ENCODE data around the gene GRIA1.

Gene GRIA1

GRCh38 chr5:153745778-153746395, 255.4 kb downstream of the GRIA1 start:
- DNase-seq, result no peak

- no peak for DNase-seq
Measured at GRCh38 chr5:153746440-153746839, 256.0 kb downstream of the GRIA1 start.

- DNase-seq, result no peak
Measured at GRCh38 chr5:153748823-153749222, 258.4 kb downstream of the GRIA1 start.

- DNase-seq, result no peak
Measured at GRCh38 chr5:153749960-153750359, 259.5 kb downstream of the GRIA1 start.

GRCh38 chr5:153751251-153751650, 260.8 kb downstream of the GRIA1 start:
- DNase-seq, result no peak

GRCh38 chr5:153752890-153753289, 262.4 kb downstream of the GRIA1 start:
- DNase-seq, result no peak

GRCh38 chr5:153753645-153754432, 263.4 kb downstream of the GRIA1 start:
- DNase-seq, result no peak

- DNase-seq, result no peak
Measured at GRCh38 chr5:153755913-153756500, 265.5 kb downstream of the GRIA1 start.

- no peak for DNase-seq
Measured at GRCh38 chr5:153756540-153756939, 266.1 kb downstream of the GRIA1 start.

- DNase-seq, result no peak
Measured at GRCh38 chr5:153765987-153766386, 275.5 kb downstream of the GRIA1 start.

- no peak for DNase-seq
Measured at GRCh38 chr5:153767221-153768188, 277.0 kb downstream of the GRIA1 start.

- no peak for DNase-seq
Measured at GRCh38 chr5:153770066-153770465, 279.6 kb downstream of the GRIA1 start.

- DNase-seq, result no peak
Measured at GRCh38 chr5:153774686-153775085, 284.2 kb downstream of the GRIA1 start.

- DNase-seq, result no peak
Measured at GRCh38 chr5:153775923-153776322, 285.5 kb downstream of the GRIA1 start.

- no peak for DNase-seq
Measured at GRCh38 chr5:153777681-153778581, 287.5 kb downstream of the GRIA1 start.

GRCh38 chr5:153779836-153780235, 289.4 kb downstream of the GRIA1 start:
- DNase-seq, result no peak

GRCh38 chr5:153780876-153781705, 290.6 kb downstream of the GRIA1 start:
- no peak for DNase-seq

GRCh38 chr5:153782589-153783361, 292.3 kb downstream of the GRIA1 start:
- no peak for DNase-seq

GRCh38 chr5:153783362-153783658, 292.8 kb downstream of the GRIA1 start:
- no peak for DNase-seq

- no peak for DNase-seq
Measured at GRCh38 chr5:153784277-153784676, 293.8 kb downstream of the GRIA1 start.

Measured in activated CD4-positive, alpha-beta T cell treated with anti-CD3 and anti-CD28 coated beads for 1 hour (primary cell).